ENCODE measurements around the gene LARGE2.

The LARGE2 gene

GRCh38 chr11:45894555-45895247 is 27.8 kb upstream of the LARGE2 start:
- Histone ChIP-seq H3K23ac (ENCODE audit: low read length) (no peak overlapping the region), H2BK5ac (ENCODE audit: low read length) (no peak overlapping the region), H2BK120ac (ENCODE audit: low read depth, low read length) (no peak overlapping the region), H2AK5ac (ENCODE audit: low read length) (no peak overlapping the region), H3K56ac (ENCODE audit: low read length) (no peak overlapping the region), H3K27me3 (ENCODE audit: insufficient read depth, low read length, poor library complexity) (no peaks in the 10 kb centered on the region), H3K4me2 (ENCODE audit: low read length) (no peak overlapping the region), H3K18ac (ENCODE audit: low read length) (no peak overlapping the region), H4K8ac (ENCODE audit: low read depth, low read length) (no peak overlapping the region), H3K27ac (ENCODE audit: low read depth, low read length) (no peak overlapping the region), H3K9ac (ENCODE audit: low read length) (no peak overlapping the region), H3K79me2 (ENCODE audit: control insufficient read depth, insufficient read depth, low read length) (no peaks in the 10 kb centered on the region), H4K5ac (ENCODE audit: low read length) (no peak overlapping the region), H3K4ac (ENCODE audit: low read depth, low read length) (no peak overlapping the region), H3K4me3 (ENCODE audit: low read length) (no peak overlapping the region), H3K36me3 (ENCODE audit: control insufficient read depth, insufficient read depth, low read length) (no peaks in the 10 kb centered on the region), H3K4me1 (ENCODE audit: control insufficient read depth, low read depth, low read length) (no peaks in the 10 kb centered on the region), H2BK15ac (replicated peaks; ENCODE audit: low read depth) (no peak overlapping the region), H3K79me1 (ENCODE audit: low read length) (no peaks in the 10 kb centered on the region)
- DNase-seq, result no peak
- no CpG with 5 or more reads among the region's 6 CpGs for WGBS (ENCODE audit: extremely low coverage, insufficient coverage, low lambda C conversion rate)

- Histone ChIP-seq H3K56ac (ENCODE audit: low read length) (no peak overlapping the region), H2BK15ac (replicated peaks; ENCODE audit: low read depth) (no peak overlapping the region), H2AK5ac (ENCODE audit: low read length) (no peak overlapping the region), H3K79me2 (ENCODE audit: control insufficient read depth, insufficient read depth, low read length) (no peaks in the 10 kb centered on the region), H2BK120ac (ENCODE audit: low read depth, low read length) (no peak overlapping the region), H3K18ac (ENCODE audit: low read length) (no peak overlapping the region), H3K36me3 (ENCODE audit: control insufficient read depth, insufficient read depth, low read length) (no peaks in the 10 kb centered on the region), H3K9ac (ENCODE audit: low read length) (no peak overlapping the region), H3K4me3 (ENCODE audit: low read length) (no peak overlapping the region), H3K4ac (ENCODE audit: low read depth, low read length) (no peak overlapping the region), H3K4me2 (ENCODE audit: low read length) (no peak overlapping the region), H3K79me1 (ENCODE audit: low read length) (no peaks in the 10 kb centered on the region), H3K27me3 (ENCODE audit: insufficient read depth, low read length, poor library complexity) (no peaks in the 10 kb centered on the region), H3K27ac (ENCODE audit: low read depth, low read length) (no peak overlapping the region), H2BK5ac (ENCODE audit: low read length) (no peak overlapping the region), H4K8ac (ENCODE audit: low read depth, low read length) (no peak overlapping the region), H3K23ac (ENCODE audit: low read length) (no peak overlapping the region), H4K5ac (ENCODE audit: low read length) (no peak overlapping the region), H3K4me1 (ENCODE audit: control insufficient read depth, low read depth, low read length) (peaks cover 1% of the 10 kb centered on the region)
- WGBS (ENCODE audit: extremely low coverage, insufficient coverage, low lambda C conversion rate), result no CpG with 5 or more reads among the region's 8 CpGs
- no peak for DNase-seq
Measured at GRCh38 chr11:45895553-45896259, 26.8 kb upstream of the LARGE2 start.

GRCh38 chr11:45896422-45896984 is 26.0 kb upstream of the LARGE2 start:
- Histone ChIP-seq H3K27ac (ENCODE audit: low read depth, low read length) (no peak overlapping the region), H3K4me3 (ENCODE audit: low read length) (no peak overlapping the region)

GRCh38 chr11:45897556-45897955 is 24.9 kb upstream of the LARGE2 start:
- Histone ChIP-seq H3K27ac (ENCODE audit: low read depth, low read length) (no peak overlapping the region), H3K27me3 (ENCODE audit: insufficient read depth, low read length, poor library complexity) (no peaks in the 10 kb centered on the region), H4K8ac (ENCODE audit: low read depth, low read length) (no peak overlapping the region), H2BK120ac (ENCODE audit: low read depth, low read length) (no peak overlapping the region), H3K18ac (ENCODE audit: low read length) (no peak overlapping the region), H3K9ac (ENCODE audit: low read length) (no peak overlapping the region), H2BK15ac (replicated peaks; ENCODE audit: low read depth) (no peak overlapping the region), H2AK5ac (ENCODE audit: low read length) (no peak overlapping the region), H3K4ac (ENCODE audit: low read depth, low read length) (no peak overlapping the region), H4K5ac (ENCODE audit: low read length) (no peak overlapping the region), H3K4me3 (ENCODE audit: low read length) (no peak overlapping the region), H3K79me1 (ENCODE audit: low read length) (no peaks in the 10 kb centered on the region), H3K4me2 (ENCODE audit: low read length) (no peak overlapping the region), H3K4me1 (ENCODE audit: control insufficient read depth, low read depth, low read length) (peaks cover 1% of the 10 kb centered on the region), H3K79me2 (ENCODE audit: control insufficient read depth, insufficient read depth, low read length) (no peaks in the 10 kb centered on the region), H3K36me3 (ENCODE audit: control insufficient read depth, insufficient read depth, low read length) (no peaks in the 10 kb centered on the region), H2BK5ac (ENCODE audit: low read length) (no peak overlapping the region), H3K23ac (ENCODE audit: low read length) (no peak overlapping the region), H3K56ac (ENCODE audit: low read length) (no peak overlapping the region)
- DNase-seq, result no peak
- WGBS (ENCODE audit: extremely low coverage, insufficient coverage, low lambda C conversion rate), result no CpG with 5 or more reads among the region's 6 CpGs

More at GRCh38 chr11:45896422-45896984, 26.0 kb upstream of the LARGE2 start:
- WGBS (ENCODE audit: extremely low coverage, insufficient coverage, low lambda C conversion rate), result no CpG with 5 or more reads among the region's 19 CpGs
- Histone ChIP-seq H3K4ac (ENCODE audit: low read depth, low read length) (no peak overlapping the region), H2BK15ac (replicated peaks; ENCODE audit: low read depth) (no peak overlapping the region), H3K9ac (ENCODE audit: low read length) (no peak overlapping the region), H3K36me3 (ENCODE audit: control insufficient read depth, insufficient read depth, low read length) (no peaks in the 10 kb centered on the region), H3K23ac (ENCODE audit: low read length) (no peak overlapping the region), H3K79me1 (ENCODE audit: low read length) (no peaks in the 10 kb centered on the region), H3K56ac (ENCODE audit: low read length) (no peak overlapping the region), H2BK120ac (ENCODE audit: low read depth, low read length) (no peak overlapping the region), H3K4me2 (ENCODE audit: low read length) (no peak overlapping the region), H4K5ac (ENCODE audit: low read length) (no peak overlapping the region), H2AK5ac (ENCODE audit: low read length) (no peak overlapping the region), H3K27me3 (ENCODE audit: insufficient read depth, low read length, poor library complexity) (no peaks in the 10 kb centered on the region), H2BK5ac (ENCODE audit: low read length) (no peak overlapping the region), H4K8ac (ENCODE audit: low read depth, low read length) (no peak overlapping the region), H3K4me1 (ENCODE audit: control insufficient read depth, low read depth, low read length) (peaks cover 1% of the 10 kb centered on the region), H3K79me2 (ENCODE audit: control insufficient read depth, insufficient read depth, low read length) (no peaks in the 10 kb centered on the region), H3K18ac (ENCODE audit: low read length) (no peak overlapping the region)
- DNase-seq, result peak; percentile 55

GRCh38 chr11:45899086-45899447 is 23.4 kb upstream of the LARGE2 start:
- no peak overlapping the region for H4K5ac ChIP-seq (ENCODE audit: low read length)
- no peak overlapping the region for H2BK120ac ChIP-seq (ENCODE audit: low read depth, low read length)
- H3K4me3 ChIP-seq (ENCODE audit: low read length), result no peak overlapping the region
- H3K79me2 ChIP-seq (ENCODE audit: control insufficient read depth, insufficient read depth, low read length), result no peaks in the 10 kb centered on the region
- H3K23ac ChIP-seq (ENCODE audit: low read length), result no peak overlapping the region
- no peak overlapping the region for H3K4me2 ChIP-seq (ENCODE audit: low read length)
- H3K9ac ChIP-seq (ENCODE audit: low read length), result no peak overlapping the region
- H3K36me3 ChIP-seq (ENCODE audit: control insufficient read depth, insufficient read depth, low read length), result no peaks in the 10 kb centered on the region
- H3K79me1 ChIP-seq (ENCODE audit: low read length), result no peaks in the 10 kb centered on the region
- H4K8ac ChIP-seq (ENCODE audit: low read depth, low read length), result no peak overlapping the region
- no peak overlapping the region for H3K56ac ChIP-seq (ENCODE audit: low read length)
- H2AK5ac ChIP-seq (ENCODE audit: low read length), result no peak overlapping the region
- DNase-seq, result no peak
- no peak overlapping the region for H3K18ac ChIP-seq (ENCODE audit: low read length)
- no peaks in the 10 kb centered on the region for H3K27me3 ChIP-seq (ENCODE audit: insufficient read depth, low read length, poor library complexity)
- H3K4ac ChIP-seq (ENCODE audit: low read depth, low read length), result no peak overlapping the region
- peaks cover 1% of the 10 kb centered on the region for H3K4me1 ChIP-seq (ENCODE audit: control insufficient read depth, low read depth, low read length)
- WGBS (ENCODE audit: extremely low coverage, insufficient coverage, low lambda C conversion rate), result no CpG with 5 or more reads among the region's 3 CpGs
- H3K27ac ChIP-seq (ENCODE audit: low read depth, low read length), result no peak overlapping the region
- H2BK15ac ChIP-seq (replicated peaks; ENCODE audit: low read depth), result no peak overlapping the region
- no peak overlapping the region for H2BK5ac ChIP-seq (ENCODE audit: low read length)

Measured in mesendoderm (in vitro differentiated cells).